TTC549 (cell line): ENCODE data around the gene ZNF836.

ENCODE experiments used
- FAIRE-seq: peaks from 2 replicates; lab custom pipeline; 2012; peaks lifted over from hg19 to GRCh38; lab: Jason Lieb, UNC

Gene ZNF836

GRCh38 chr19:52188822-52189734 is 17.7 kb upstream of the ZNF836 start:
- FAIRE-seq: no peak

GRCh38 chr19:52187407-52187806 is 16.0 kb upstream of the ZNF836 start:
- no peak for FAIRE-seq

GRCh38 chr19:52176574-52176973 is 5.2 kb upstream of the ZNF836 start:
- no peak for FAIRE-seq

- no peak for FAIRE-seq
These were observed 926 bp upstream of the ZNF836 start for GRCh38 chr19:52172347-52172746.

- no peak for FAIRE-seq
These were observed 529 bp downstream of the ZNF836 start for GRCh38 chr19:52170863-52171320.

- FAIRE-seq: no peak
These were observed 1.1 kb downstream of the ZNF836 start for GRCh38 chr19:52170304-52170703.

GRCh38 chr19:52155596-52156359 is 15.6 kb downstream of the ZNF836 start:
- FAIRE-seq: no peak

DNA sequence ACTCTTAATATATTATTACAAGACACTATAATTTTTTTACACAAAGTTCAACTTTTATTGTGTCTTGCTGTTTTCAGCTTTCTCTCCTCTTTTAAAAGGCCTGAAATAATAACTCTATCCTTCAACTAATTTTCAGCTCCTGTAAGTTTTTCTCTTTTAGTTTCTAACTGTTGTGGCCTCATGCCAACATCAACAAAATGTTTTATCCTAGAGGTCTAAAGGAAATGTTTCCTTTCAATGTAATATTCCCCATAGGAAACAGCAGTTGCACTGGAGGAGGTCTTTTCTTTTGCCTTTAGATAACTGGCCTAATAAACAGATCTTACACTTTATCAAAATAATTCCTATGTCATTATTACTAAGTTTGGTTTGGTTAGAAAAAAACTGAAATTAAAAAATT is 23.2 kb downstream of the ZNF836 start:
- FAIRE-seq: no peak

DNA sequence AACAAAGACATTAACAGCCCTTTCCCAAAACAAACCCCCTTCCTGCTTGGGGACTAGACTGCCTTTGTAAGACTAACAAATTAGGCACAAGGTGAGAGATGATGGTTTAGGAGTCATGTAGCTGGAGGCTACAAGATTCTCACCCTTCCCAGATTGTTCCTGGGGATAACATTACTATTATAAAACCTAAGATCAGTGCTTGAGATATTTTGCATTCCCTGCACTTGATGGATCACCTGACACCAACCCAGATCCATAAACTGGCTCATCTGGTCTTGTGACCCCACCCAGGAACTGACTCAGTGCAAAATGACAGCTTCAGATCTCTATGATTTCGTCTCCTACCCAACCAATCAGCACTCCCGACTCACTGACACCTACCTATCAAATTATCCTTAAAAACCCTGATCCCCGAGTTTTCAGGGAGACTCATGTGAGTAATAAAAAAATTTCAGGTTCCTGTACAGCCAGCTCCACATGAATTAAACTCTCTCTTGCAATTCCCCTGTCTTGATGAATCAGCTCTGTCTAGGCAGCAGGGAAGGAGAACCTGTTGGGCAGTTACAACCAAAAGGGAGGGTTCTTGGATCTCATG is 29.3 kb downstream of the ZNF836 start:
- FAIRE-seq: no peak

DNA sequence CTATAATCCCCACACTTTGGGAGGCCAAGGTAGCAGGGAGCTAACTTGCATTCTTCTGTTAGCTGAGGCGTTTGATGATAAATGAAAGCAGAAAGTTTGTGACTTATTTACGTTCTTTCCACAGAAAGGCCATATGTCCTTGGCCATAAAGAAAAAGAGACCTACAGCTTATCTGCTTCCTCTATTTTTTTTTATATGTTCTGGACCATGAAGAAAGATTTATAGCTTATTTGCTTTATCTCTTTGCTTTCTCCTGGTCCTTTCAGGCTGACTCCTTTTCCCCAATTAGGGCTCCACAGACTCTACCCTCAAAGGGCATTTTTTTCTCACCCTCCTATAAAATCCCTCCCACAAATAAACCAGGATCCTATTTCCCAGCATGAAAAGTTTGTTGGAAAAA is 30.2 kb downstream of the ZNF836 start:
- FAIRE-seq: no peak

DNA sequence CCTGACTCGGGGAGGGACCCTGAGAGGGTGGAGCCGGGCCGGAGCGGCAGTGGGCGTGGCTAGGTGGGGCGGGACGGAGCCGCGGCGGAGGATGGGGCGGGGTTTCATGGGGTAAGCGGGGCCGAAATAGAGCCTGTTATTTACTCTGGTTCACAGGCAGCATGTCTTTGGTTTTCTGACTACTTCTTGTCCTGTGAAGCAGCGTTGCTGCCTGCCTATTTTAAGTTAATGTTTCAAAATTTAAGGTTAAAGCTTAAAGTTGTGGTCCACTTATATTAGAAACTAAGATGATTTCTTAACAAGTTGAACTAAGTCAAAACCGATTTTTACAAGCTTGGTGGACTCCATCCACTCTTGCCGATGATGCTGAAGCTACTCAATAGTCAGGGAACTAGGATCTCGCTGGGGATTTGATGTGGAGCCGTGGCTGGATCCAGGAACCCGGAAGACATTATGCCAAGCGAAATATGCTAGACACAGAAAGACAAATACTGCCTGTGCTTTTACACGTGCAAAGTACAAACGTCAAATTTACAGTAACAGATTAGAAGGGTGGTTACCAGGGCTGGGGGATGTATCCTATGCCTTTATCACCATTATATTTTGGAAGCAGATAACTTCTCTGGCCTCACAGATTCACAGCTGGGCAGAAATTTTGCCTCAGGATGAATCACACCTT is 31.2 kb downstream of the ZNF836 start:
- FAIRE-seq: no peak

DNA sequence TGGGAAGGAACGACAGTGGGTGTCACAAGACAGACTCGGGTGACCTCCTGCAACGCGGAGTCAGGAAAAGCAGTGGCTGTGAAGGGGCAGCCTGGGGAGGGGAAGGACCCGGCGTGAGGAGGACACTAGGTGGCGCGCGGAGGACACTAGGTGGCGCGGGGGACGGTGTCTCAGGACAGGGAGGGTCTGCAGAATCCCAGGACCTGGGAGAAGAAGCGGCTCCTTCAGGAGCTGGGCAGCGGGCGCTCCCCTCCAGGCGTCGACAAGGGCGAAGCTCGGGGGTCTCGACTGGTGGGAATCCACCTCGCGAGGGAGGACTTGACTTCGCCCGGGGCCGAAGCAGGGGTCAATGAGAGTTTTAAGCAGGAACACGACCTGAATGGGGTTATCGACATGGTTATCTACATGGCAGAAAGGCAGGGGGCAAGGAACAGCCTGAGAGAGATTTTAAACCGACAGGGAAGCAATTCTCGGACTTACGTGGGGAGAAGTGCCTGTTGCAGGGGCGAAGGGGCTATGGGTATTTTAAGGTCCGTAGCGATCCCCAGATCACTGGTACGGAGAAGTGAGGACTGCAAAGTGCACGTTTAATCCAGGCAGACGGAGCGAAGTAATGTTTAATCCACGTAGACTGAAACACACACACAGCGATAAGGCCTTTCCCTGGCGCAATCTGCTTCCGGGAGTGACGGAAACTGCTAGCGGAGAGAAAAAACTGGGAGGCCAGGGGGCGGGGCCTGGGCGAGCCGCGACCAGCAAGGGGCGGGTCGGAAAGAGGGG is 32.0 kb downstream of the ZNF836 start, which contains the start of gene ZNF616:
Gene ZNF616 (minus strand): TSS at position 687 of the 780 bp plus-strand sequence. CDS start 9,426 bp downstream, outside the sequence.
- FAIRE-seq: peak; percentile 66

- no peak for FAIRE-seq
These were observed 32.5 kb downstream of the ZNF836 start for GRCh38 chr19:52138983-52139251.

DNA sequence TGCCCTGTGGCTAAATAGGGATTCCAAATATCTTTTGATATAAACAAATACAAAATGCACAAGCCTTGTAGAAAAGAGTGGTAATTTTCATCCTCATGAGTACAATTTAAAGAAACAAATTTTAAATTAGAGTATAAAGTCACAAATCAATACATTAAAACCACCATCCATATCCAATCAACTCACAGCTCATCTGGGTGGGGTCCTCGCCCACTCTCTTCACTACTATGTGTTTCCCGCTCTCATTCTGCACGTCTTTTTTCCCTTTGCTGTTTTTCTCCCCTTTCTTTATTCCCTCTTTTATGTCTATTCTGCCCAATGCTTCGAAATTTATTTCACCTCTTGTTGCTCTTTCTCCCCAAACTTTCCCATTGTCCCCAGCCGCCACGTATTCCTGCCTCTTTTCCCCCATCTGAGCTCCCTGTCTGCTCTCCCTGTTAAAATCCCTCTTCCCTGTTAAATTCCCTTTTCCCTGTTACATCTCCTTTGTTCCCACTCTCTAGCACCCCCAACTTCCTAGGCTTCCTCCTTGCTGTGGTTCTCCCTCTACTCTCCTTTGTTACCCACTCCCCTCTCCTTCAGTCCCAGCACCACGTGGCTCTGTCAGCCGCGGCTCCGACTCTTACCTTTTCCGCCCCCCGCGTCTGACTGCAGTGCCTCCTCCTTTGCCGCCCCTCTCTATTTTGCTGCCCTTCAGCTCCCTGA is 33.0 kb downstream of the ZNF836 start:
- FAIRE-seq: no peak

- no peak for FAIRE-seq
These were observed 51.1 kb downstream of the ZNF836 start for GRCh38 chr19:52120286-52120685.

DNA sequence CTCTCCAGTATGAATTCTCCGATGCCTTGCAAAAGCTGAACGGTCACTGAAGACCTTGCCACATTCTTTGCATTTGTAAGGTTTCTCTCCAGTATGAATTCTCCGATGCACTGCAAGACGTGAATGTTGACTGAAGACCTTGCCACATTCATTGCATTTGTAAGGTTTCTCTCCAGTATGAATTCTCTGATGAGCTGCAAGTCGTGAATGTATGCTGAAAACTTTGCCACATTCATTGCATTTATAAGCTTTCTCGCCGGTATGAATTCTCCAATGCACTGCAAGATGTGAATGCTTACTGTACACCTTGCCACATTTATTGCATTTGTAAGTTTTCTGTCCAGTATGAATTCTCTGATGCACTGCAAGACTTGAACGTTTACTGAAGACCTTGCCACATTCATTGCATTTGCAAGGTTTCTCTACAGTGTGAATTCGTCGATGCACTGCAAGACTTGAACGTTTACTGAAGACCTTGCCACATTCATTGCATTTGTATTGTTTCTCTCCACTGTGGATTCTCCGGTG is 55.8 kb downstream of the ZNF836 start:
- no peak for FAIRE-seq

DNA sequence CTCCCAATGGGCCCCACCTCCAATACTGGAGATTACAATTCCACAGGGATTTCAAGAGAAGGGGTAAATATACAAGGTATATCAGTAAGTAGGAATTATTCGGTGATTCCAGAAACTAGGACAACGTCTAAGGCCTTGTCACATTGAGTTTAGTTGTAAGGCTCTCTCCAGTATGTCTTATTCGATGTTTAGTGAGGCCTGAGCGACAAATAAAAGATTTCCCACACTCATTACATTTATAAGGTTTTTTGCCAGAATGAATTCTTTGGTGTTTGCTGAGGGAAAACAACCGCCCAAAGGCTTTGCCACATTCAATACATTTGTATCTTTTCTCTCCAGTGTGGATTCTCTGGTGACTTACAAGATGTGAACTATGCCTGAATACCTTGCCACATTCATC is 56.7 kb downstream of the ZNF836 start:
- no peak for FAIRE-seq

DNA sequence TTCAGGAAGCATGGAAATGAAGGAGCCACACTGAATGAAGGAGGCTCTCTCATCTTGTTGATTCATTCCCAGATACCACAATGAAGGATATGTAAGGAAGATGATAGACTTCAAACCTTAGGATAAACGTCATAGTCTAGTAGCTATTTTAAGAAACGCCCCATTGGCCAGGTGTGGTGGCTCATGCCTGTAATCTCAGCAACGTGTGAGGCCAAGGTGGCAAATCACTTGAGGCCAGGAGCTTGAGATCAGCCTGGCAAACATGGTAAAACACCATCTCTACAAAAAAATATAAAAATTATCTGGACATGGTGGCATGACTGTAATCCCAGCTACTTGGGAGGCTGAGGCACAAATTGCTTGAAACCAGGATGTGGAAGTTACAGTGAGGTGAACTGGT is 58.8 kb downstream of the ZNF836 start:
- no peak for FAIRE-seq

GRCh38 chr19:52110780-52111179 is 60.6 kb downstream of the ZNF836 start:
- FAIRE-seq: no peak
